Large intestine (tissue), 3 donors: ENCODE data around the gene KLRK1. TPM values are rescaled to one million over a fixed set of nuclear protein-coding genes. Genes with fewer than 3 reads are reported as not detected.
"Not testable (repeated sequence)": the region's sequence is repeated elsewhere in the genome, so short reads cannot be mapped to it uniquely, and the experiment has no call there.

ENCODE experiments used
- DNase-seq, 2 donors: peaks; one replicate each; pipeline versions ENCODE4 v3.0.0 to v3.0.0-alpha.2; 2013
- H3K27ac ChIP-seq: one replicate; pipeline ENCODE4 v1.5.1; 2013; ENCODE audit warnings: low read length
- H3K27me3 ChIP-seq: 2 replicates; pipeline ENCODE4 v1.6.1; 2013; ENCODE audit warnings: low read length; ENCODE audit not compliant: control insufficient read depth, insufficient read depth
- H3K36me3 ChIP-seq: 2 replicates; pipeline ENCODE4 v1.6.1; 2013; ENCODE audit warnings: low read length; ENCODE audit not compliant: control insufficient read depth, insufficient read depth
- H3K4me1 ChIP-seq: one replicate; pipeline ENCODE4 v1.6.1; 2013; ENCODE audit warnings: low read length; ENCODE audit not compliant: control insufficient read depth, insufficient read depth
- H3K4me3 ChIP-seq: one replicate; pipeline ENCODE4 v1.5.1; 2013; ENCODE audit warnings: low read length
- H3K9me3 ChIP-seq: one replicate; pipeline ENCODE4 v1.6.1; 2013; ENCODE audit warnings: mild to moderate bottlenecking, low read depth, low read length, moderate library complexity; ENCODE audit not compliant: control insufficient read depth
- WGBS: methylation state at CpG from one replicate; pipeline ENCODE4 v1.1.5; 2013; ENCODE audit warnings: low lambda C conversion rate; ENCODE audit not compliant: insufficient coverage; 5-methylcytosine and 5-hydroxymethylcytosine counted together
- polyA plus RNA-seq: library from polyadenylated mRNA; unstranded; fragments of 120-200 nt; gene quantifications from one replicate; pipeline ENCODE4 v1.2.1, GENCODE V29; 2013

Gene KLRK1
- polyA plus RNA-seq, 1 donor = 4.2 TPM

DNA sequence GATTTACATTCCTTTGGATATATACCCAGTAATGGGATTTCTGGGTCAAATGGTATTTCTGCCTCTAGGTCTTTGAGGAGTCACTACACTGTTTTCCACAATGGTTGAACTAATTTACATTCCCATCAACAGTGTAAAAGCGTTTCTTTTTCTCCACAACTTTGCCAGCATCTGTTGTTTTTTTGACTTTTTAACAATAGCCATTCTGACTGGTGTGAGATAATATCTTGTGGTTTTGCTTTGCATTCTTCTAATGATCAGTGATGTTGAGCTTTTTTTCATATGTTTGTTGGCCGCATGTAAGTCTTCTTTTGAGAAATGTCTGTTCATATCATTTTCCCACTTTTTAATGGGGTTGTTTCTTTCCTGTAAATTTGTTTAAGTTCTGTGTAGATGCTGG lies 48.9 kb downstream of the KLRK1 start:
- H3K27me3 ChIP-seq, H3K9me3 ChIP-seq, H3K27ac ChIP-seq, H3K4me1 ChIP-seq, H3K36me3 ChIP-seq, H3K4me3 ChIP-seq, DNase-seq: not testable (repeated sequence)
- WGBS = no CpG with 5 or more reads among the region's 2 CpGs

DNA sequence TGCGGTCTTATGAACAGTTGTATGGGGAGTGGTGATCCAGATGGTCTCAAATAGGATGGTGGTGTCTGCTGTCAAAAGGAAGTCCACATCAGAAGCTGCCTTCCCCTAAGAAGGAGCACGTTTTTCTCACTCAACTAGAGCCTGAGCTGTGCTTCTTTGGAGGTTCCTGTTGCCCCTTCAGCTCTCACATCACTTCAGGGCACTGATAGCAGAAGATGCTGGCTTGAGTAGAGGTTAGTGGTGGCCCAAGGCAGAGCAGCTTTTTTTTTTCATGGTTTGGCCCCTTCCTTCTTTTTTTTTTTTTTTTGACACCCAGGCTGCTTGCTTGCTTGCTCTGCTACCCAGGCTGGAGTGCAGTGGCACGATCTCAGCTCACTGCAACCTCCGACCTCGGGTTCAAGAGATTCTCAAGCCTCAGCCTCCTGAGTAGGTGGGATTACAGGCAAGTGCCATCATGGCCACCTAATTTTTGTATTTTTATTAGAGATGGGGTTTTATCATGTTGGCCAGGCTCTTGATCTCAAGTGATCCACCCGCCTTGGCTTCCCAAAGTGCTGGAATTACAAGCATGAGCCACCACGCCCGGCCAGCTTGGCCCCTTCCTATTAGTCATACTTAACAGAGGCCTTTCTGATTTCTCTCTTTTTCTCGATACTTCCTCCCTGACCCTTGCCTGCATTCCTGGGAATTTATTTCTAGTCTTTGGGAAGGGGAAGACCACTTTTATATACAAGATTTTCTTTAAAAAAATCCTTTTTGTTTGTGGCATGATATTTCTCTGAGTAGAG lies 50.6 kb downstream of the KLRK1 start:
- H3K4me1 ChIP-seq = no peaks in the 10 kb centered on the region

DNA sequence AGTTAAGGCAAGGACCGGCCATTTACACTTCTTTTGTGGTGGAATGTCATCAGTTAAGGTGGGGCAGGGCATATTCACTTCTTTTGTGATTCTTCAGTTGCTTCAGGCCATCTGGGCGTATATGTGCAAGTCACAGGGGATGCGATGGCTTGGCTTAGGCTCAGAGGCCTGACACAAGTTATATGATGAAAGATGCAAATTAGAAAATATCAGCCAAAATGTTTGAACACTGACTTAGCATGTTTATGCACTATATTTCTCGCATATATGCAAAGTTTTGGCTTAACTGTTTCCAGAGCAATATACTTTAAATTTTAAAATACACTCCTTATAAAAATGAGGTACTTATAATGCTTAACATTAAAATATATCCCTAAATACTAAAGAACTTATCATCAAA lies 51.4 kb downstream of the KLRK1 start:
- not testable (repeated sequence) for DNase-seq, H3K9me3 ChIP-seq, H3K4me1 ChIP-seq, H3K27ac ChIP-seq, H3K27me3 ChIP-seq, H3K4me3 ChIP-seq, H3K36me3 ChIP-seq
- WGBS = 100% methylated on average over 1 of the region's 4 CpGs

More for the DNA sequence above, 50.6 kb downstream of the KLRK1 start:
- no peak overlapping the region for H3K27ac ChIP-seq
- H3K9me3 ChIP-seq = no peaks in the 10 kb centered on the region
- H3K4me3 ChIP-seq = no peak overlapping the region
- DNase-seq = no peak
- H3K36me3 ChIP-seq = no peaks in the 10 kb centered on the region
- no peaks in the 10 kb centered on the region for H3K27me3 ChIP-seq
- WGBS = 72% methylated on average over 2 of the region's 9 CpGs

DNA sequence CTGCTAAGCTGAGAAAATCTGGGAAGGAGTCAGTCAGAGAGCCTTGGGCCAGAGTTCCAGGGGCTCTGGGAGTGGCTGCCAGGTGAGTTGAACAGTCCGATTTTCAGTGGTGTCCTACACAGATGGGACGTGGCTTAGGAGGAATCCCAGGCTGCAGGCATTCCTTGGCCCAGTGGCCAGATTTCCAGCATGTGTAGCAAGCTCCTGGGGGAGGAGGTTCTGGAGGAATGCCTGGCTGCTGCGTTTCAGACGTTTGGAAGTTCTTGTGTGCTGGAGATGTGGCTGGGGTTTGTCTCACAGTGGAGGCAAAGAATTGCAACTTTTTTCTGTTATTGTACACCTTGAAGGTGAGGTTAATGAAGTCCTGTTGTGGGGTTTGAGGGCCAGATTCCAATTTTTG lies 53.6 kb downstream of the KLRK1 start:
- DNase-seq, H3K9me3 ChIP-seq, H3K27ac ChIP-seq, H3K27me3 ChIP-seq, H3K4me3 ChIP-seq, H3K4me1 ChIP-seq, H3K36me3 ChIP-seq: not testable (repeated sequence)
- WGBS = no CpG with 5 or more reads among the region's 4 CpGs

DNA sequence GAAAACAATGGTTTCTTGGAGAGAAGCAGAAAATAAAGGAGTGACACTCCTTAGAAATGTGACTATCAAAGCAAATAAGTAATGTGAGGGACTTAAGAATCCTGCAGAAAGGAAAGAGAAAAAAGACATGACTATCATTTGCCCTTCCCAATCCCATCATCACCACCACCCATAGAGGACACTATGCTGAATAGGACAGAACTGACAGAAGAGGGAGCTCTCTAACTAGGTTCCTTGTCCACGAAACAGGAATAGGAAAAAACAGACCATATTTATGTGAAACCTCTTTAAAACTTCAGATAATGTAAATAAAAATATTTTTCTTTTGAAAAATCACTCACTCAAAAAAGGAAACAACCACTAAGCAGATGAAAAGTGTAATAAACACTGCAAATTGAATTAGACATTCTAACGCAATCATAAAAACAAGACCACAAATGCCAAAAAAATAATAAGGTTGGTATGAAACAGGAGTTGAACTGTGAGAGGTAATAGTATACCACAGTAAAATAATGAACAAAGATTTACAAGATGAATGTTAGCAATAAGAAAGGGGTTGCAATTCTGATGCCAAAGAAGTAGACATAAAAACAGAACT lies 58.1 kb downstream of the KLRK1 start:
- H3K4me1 ChIP-seq = no peaks in the 10 kb centered on the region
- peaks cover 3% of the 10 kb centered on the region for H3K27me3 ChIP-seq
- 100% methylated on average over 1 of the region's 2 CpGs for WGBS
- H3K9me3 ChIP-seq = no peaks in the 10 kb centered on the region
- no peak overlapping the region for H3K4me3 ChIP-seq
- peak; percentile 19 to 30 for DNase-seq
- H3K36me3 ChIP-seq = no peaks in the 10 kb centered on the region
- no peak overlapping the region for H3K27ac ChIP-seq

DNA sequence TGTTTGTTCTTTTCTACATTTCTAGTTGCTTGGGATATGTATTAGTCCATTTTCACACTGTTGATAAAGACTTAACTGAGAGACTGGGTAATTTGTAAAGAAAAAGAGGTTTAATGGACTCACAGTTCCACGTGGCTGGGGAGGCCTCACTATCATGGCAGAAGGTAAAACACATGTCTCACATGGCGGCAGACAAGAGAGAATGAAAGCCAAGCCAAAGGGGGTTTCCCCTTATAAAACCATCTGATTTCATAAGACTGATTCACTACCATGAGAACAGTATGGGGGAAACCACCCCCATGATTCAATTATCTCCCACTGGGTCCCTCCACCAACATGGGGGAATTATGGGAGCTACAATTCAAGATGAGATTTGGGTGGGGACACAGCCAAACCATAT lies 61.1 kb downstream of the KLRK1 start:
- DNase-seq, H3K9me3 ChIP-seq, H3K36me3 ChIP-seq, H3K4me3 ChIP-seq, H3K27ac ChIP-seq, H3K4me1 ChIP-seq, H3K27me3 ChIP-seq: not testable (repeated sequence)
- WGBS = no CpG with 5 or more reads among the region's 2 CpGs

Other genes starting within 250 kb of the KLRK1 start
- 2.6 TPM for gene OLR1, start 217.9 kb downstream of the KLRK1 start, polyA plus RNA-seq
- gene TMEM52B, start 211.0 kb downstream of the KLRK1 start, polyA plus RNA-seq = 1.3 TPM
- 55.0 TPM for gene GABARAPL1, start 177.2 kb downstream of the KLRK1 start, polyA plus RNA-seq
- 2.6 TPM for gene KLRD1, start 82.2 kb downstream of the KLRK1 start, polyA plus RNA-seq
- gene KLRC4, start 19.7 kb upstream of the KLRK1 start, polyA plus RNA-seq = 0.87 TPM
- 0.72 TPM for gene KLRC3, start 30.6 kb upstream of the KLRK1 start, polyA plus RNA-seq
- gene KLRC2, start 46.0 kb upstream of the KLRK1 start, polyA plus RNA-seq = 1.6 TPM
- 3.7 TPM for gene KLRC1, start 63.3 kb upstream of the KLRK1 start, polyA plus RNA-seq
- gene EIF2S3B, start 115.8 kb upstream of the KLRK1 start, polyA plus RNA-seq = 2.8 TPM
- 24.1 TPM for gene MAGOHB, start 223.6 kb upstream of the KLRK1 start, polyA plus RNA-seq